ENCODE data around the gene CERCAM.
"Not testable (repeated sequence)": the region's sequence is repeated elsewhere in the genome, so short reads cannot be mapped to it uniquely, and the experiment has no call there.

Gene CERCAM

DNA sequence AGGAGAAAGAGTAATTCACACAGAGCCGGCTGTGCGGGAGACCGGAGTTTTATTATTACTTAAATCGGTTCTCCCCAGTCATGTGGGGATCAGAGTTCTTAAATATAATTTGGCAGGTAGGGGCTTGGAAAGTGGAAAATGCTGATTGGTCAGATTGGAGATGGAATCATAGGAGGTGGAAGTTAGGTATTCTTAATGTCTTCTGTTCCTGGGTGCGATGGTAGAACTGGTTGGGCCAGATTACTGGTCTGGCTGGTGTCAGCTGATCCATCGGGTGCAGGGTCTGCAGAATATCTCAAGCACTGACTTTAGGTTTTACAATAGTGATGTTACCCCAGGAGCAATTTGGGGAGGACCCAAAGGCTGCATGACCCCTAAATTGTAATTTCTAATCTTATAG is 4.6 kb upstream of the CERCAM start:
- no peak for DNase-seq (ENCODE audit: low read depth in 1 of 2, low spot score in 1 of 2)

DNA sequence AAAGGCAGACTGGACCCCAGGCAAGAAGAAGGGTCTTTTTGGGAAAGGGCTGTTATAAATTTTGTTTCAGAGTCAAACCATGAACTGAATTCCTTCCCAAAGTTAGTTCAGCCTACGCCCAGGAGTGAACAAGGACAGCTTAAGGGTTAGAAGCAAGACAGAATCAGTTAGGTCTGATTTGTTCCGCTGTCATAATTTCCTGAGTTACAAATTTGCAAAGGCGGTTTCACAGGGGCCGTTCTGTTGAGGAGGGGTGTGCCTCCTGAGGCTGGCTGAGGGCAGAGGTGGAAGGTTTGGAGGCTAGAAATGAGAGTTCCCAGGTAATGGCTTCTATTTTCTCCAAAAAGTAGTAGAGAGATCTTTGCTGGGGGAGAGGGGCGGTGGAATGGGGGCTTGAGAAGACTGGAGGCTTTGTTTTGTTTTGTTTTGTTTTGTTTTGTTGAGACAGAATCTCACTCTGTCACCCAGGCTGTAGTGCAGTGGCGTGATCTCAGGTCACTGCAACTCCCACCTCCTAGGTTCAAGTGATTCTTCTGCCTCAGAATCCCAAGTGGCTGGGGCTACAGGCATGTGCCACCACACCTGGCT is 4.1 kb upstream of the CERCAM start:
- no peak for DNase-seq (ENCODE audit: low read depth in 1 of 2, low spot score in 1 of 2)

GRCh38 chr9:128419061-128419925 is 1.4 kb upstream of the CERCAM start:
- no peak for DNase-seq (ENCODE audit: low read depth in 1 of 2, low spot score in 1 of 2)

GRCh38 chr9:128420060-128420650 is 502 bp upstream of the CERCAM start:
- peak; percentile 28 to 50 for DNase-seq (ENCODE audit: low read depth in 1 of 2, low spot score in 1 of 2)

- DNase-seq (ENCODE audit: low read depth in 1 of 2, low spot score in 1 of 2), result no peak
Observed at GRCh38 chr9:128421482-128421996, 882 bp downstream of the CERCAM start.

GRCh38 chr9:128422022-128422782 is 1.5 kb downstream of the CERCAM start:
- not testable (repeated sequence) for DNase-seq (ENCODE audit: low read depth in 1 of 2, low spot score in 1 of 2)

DNA sequence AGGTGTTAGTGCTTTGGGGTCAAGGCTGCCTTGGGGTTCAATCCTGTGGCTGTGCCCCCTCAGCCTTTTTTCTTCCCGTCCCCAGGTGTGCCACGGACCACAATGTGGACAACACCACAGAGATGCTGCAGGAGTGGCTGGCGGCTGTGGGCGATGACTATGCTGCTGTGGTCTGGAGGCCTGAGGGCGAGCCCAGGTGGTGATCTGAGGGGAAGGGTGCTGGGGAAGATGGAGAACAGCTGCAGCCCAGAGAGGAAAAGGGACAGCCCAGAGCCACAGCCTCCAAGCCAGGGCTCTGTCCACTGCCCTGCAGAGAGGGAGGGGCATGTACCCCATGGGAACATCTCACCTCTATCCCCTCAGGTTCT is 2.1 kb downstream of the CERCAM start:
- DNase-seq (ENCODE audit: low read depth in 1 of 2, low spot score in 1 of 2), result no peak

DNA sequence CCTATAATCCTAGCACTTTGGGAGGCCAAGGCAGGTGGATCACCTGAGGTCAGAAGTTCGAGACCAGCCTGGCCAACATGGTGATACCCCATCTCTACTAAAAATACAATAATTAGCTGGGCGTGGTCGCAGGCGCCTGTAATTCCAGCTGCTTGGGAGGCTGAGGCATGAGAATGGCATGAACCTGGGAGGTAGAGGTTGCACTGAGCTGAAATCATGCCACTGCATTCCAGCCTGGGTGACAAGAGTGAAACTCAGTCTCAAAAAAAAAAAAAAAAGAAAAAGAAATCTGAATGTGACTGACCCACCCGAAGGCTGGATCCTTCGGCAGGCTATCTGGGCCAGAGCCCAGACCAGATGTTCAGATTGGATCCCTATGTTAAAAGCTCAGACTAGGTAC is 2.7 kb downstream of the CERCAM start:
- DNase-seq (ENCODE audit: low read depth in 1 of 2, low spot score in 1 of 2), result not testable (repeated sequence)

GRCh38 chr9:128424268-128424780 is 3.7 kb downstream of the CERCAM start:
- DNase-seq (ENCODE audit: low read depth in 1 of 2, low spot score in 1 of 2), result no peak

DNA sequence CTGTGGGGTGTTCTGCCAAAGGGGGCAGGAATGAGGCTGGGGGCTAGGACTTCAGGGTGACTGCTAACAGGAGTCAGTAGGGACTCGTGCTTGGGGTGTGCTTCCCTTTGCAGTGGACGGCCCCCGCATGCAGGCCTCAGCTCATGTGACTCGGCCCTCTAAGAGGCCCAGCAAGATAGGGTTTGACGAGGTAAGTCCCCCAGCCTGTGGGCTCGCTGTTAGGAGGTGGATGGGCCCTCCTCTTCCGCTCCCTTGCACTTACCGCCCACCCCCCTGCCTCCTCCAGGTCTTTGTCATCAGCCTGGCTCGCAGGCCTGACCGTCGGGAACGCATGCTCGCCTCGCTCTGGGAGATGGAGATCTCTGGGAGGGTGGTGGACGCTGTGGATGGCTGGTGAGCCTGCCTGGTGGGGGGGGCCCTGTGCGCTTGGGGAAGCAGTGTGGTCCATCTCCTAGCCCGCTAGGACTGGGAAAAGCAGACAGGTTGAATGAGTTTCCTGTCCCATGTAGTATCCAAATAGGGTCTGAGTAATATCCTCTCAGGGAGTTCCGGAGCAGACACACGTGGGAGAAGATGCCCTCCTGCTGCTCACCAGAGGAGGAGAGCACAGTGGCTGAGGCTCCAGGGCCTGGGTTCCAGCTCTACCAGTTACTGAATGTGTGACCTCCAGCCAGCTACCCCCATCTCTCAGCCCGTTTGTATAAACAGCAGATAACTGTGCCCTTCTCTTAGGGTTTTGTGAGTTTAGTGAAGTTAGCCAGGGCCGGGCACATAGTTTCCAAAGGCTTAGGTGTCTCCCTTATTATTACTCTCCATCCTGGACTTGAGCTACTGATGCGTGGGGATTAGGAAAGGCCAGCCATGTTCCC is 8.2 kb downstream of the CERCAM start:
- no peak for DNase-seq (ENCODE audit: low read depth in 1 of 2, low spot score in 1 of 2)

DNA sequence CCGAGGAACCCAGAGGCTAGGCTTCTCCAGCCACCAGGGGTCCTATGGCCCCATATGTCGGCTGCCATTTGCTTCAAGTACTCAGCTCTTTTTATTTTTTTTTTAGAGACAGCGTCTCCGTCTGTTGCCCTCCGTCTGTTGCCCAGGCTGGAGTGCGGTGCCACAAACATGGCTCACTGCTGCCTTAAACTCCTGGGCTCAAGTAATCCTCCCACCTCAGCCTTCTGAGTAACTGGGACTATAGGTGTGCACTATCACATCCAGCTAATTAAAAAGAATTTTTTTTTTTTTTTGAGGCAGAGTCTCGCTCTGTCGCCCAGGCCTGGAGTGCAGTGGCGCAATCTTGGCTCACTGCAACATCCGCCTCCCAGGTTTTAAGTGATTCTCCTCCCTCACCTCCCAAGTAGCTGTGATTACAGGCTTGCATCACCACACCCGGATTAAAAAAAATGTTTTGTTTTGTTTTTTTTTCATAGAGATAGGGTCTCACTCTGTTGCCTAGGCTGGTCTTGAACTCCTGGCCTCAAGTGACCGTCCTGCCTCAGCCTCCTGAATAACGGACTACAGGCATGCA is 8.9 kb downstream of the CERCAM start:
- DNase-seq (ENCODE audit: low read depth in 1 of 2, low spot score in 1 of 2), result no peak

GRCh38 chr9:128431207-128431606 is 10.6 kb downstream of the CERCAM start:
- no peak for DNase-seq (ENCODE audit: low read depth in 1 of 2, low spot score in 1 of 2)

DNA sequence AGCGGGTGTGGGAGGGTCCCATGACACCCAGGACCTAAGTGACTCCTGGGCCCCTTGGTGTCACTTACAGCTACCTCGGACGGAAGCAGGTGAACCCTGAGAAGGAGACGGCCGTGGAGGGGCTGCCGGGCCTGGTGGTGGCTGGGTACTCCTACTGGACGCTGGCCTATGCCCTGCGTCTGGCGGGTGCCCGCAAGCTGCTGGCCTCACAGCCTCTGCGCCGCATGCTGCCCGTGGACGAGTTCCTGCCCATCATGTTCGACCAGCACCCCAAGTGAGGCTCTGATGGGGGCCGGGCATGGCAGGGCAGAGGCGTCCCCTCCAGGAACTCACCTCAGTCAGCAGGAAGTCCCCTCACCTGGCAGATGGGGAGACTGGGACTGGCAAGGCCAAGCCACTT is 13.7 kb downstream of the CERCAM start:
- no peak for DNase-seq (ENCODE audit: low read depth in 1 of 2, low spot score in 1 of 2)

DNA sequence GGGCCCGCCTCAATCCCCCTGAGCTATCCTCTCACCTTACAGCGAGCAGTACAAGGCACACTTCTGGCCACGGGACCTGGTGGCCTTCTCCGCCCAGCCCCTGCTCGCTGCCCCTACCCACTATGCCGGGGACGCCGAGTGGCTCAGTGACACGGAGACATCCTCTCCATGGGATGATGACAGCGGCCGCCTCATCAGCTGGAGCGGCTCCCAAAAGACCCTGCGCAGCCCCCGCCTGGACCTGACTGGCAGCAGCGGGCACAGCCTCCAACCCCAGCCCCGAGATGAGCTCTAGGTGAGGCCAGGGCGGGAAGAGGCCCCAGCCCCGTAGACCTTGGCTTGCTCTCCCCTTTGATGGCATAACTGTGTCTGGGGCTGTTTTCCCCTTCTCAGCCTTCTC is 15.0 kb downstream of the CERCAM start:
- DNase-seq (ENCODE audit: low read depth in 1 of 2, low spot score in 1 of 2), result no peak

GRCh38 chr9:128438343-128439109 is 17.9 kb downstream of the CERCAM start:
- DNase-seq (ENCODE audit: low read depth in 1 of 2, low spot score in 1 of 2), result peak; percentile 61 to 76

DNA sequence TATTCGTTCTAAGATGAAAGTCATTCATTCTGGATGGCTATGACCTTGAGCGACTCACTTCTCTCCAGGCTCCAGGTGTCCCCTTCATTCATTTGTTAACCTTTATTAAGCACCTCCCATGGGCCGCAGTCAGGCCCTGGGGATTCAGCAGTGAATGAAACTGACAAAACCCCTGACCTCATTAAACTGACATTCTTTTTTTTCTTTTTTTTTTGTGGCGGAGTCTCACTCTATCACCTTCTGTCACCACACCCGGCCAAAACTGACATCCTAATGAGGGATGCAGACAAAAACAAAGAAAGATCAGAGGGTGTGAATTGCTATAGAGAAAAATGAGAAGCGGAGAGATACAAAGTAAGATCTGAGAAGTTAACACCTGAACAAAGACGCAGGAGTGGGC is 18.6 kb downstream of the CERCAM start:
- no peak for DNase-seq (ENCODE audit: low read depth in 1 of 2, low spot score in 1 of 2)

DNA sequence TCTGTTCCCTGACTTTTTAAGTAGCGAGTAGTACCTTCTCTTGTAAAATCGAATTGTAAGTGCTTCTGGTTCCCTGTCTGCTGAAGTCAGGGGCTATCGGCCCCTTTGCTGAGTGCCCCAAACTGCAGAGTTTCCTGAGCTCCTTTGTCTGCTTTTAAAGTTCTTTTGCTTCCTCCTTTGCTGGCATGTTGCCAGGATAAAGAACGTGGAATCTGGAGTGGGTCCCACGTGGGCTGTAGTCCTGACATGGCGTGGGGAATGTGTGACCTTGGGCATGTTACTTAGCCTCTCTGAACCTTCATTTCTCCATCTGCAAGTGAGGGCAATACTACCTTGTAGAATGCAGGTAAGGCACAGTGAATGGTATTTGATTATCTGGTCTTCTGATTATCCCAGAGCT is 21.5 kb downstream of the CERCAM start:
- no peak for DNase-seq (ENCODE audit: low read depth in 1 of 2, low spot score in 1 of 2)

GRCh38 chr9:128446505-128446904 is 25.8 kb downstream of the CERCAM start:
- DNase-seq (ENCODE audit: low read depth in 1 of 2, low spot score in 1 of 2), result not testable (repeated sequence)

DNA sequence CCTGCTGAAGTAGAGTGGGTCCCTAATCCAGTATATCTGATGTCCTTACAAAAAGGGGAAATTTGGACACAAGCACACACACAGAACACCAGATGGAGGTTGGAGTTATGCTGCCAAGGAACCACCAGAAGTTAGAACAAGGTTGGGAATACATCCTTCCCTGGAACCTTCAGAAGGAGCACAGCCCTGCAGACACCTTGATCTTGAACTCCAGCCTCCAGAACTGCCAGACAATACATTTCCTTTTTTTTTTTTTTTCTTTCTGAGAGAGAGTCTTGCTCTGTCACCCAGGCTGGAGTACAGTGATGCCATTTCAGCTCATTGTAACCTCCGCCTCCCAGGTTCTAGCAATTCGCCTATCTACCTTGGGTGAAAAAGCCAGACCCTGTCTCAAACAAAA is 28.1 kb downstream of the CERCAM start:
- no peak for DNase-seq (ENCODE audit: low read depth in 1 of 2, low spot score in 1 of 2)
